NCI-H2196 treated with DMSO at 0.1 percent for 48 hours (cell line): ENCODE measurements around the gene SUSD2.
A peak's percentile ranks its signal among the peaks of the same experiment; 100 is the strongest.
"Not testable (repeated sequence)": the region's sequence is repeated elsewhere in the genome, so short reads cannot be mapped to it uniquely, and the experiment has no call there.

Experiments
- DNase-seq: peaks from one replicate; lab custom pipeline; 2025; ENCODE audit not compliant: unreplicated experiment; lab: John Stamatoyannopoulos, UW

SUSD2 gene

DNA sequence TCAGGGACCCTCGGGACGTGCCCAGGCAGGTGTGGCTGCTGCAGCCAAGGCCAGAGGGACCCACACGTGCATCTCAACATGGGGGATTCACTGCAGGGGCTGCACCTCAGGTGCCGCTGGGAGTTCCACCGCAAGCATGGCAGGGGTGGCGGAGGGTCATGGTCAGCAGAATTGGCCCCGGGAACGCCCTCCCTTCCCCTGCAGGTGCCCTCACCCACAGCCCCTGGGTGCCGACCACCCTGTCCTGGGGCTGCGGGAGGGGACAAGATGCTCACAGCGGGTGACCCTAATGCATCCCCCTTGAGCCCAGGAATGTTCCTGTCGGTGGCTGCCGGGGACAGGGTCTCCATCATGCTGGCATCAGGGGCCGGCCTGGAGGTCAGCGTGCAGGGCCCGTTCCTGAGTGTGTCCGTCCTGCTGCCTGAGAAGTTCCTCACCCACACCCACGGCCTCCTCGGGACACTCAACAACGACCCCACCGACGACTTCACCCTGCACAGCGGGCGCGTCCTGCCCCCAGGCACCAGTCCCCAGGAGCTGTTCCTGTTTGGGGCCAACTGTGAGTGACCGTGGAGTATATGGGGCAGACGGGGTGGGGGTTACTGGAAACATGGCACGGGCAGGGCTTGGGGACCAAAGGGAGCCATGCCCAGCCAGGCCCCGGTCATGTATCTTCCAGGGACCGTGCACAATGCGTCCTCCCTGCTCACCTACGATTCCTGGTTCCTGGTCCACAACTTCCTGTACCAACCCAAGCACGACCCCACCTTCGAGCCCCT, 5.8 kb downstream of the SUSD2 start:
- no peak for DNase-seq

DNA sequence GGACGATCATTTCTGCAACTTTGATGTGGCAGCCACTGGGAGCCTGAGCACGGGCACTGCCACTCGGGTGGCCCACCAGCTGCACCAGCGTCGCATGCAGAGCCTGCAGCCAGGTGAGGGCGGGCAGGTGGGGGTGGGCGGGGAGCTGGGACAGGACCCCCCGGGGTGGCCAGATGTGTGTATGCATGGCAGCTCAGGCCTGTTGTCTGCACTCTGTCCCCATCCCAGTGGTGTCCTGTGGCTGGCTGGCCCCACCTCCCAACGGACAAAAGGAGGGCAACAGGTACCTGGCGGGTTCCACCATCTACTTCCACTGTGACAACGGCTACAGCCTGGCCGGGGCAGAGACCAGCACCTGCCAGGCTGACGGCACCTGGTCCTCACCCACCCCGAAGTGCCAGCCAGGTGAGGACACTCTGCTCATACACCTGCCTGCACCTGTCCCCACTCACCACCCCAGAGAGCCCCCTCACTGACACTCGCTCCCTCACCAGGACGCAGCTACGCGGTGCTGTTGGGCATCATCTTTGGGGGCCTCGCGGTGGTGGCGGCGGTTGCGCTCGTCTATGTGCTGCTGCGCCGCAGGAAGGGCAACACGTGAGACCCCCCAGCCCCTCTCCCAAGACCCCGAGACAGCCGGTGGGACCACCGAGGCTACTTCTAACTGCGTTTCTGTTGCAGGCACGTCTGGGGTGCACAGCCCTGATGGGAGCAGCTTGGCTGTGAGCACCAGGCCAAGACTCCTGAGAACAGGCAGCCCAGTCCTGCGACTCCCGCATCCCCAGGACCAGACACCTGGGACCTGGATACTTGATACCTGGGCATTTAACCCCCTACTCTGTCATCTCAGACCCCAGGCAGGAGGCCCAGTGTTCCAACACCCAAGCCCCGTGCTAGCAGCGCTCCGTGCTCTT, 6.7 kb downstream of the SUSD2 start:
- DNase-seq, result no peak

- DNase-seq, result no peak
These were observed 7.5 kb downstream of the SUSD2 start for GRCh38 chr22:24188705-24189248.

DNA sequence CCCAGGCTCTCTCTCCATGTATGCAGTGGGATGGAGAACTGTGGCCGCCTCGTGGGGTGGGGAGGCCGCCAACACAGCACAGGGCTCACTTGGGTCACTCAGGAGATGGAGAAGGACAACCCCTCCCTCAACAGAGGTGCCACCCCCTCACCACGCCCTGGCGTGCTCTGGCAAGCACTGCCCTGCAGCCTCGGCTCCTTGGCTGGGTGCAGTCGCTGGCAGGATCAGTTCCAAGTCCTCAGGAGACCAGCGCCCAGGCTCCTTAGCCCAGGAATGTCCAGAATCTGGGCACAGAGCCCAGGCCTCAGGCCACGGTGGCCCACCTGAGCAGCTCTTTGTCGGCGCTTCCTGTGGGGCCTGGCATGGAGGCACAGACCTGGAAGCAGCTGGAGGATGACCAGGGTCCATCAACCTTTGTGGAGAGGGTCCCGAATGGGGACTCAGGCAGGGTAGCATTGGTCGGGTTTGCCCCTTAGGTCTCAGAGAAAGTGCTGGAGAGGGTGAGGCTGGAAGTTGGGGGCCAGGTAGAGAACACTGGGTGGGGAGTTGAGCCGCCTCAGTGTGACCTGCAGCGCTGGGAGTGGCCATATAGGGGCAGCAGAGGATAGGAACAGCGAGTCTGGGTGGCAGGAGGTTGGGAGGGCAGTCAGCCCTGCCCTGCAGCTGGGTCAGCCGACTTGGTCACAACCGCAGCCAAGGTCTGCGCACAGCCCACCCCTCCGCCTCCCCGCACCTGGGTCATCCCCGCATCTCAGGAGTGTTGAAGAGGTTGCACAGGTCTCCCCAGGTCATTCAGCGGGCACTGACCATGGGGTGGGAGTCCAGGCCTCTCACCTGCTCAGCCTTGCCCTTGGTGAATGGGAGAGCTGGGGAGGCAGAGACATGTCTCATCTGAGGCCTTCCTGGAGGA, 8.2 kb downstream of the SUSD2 start:
- DNase-seq, result peak; percentile 13

- DNase-seq, result no peak
These were observed 8.9 kb downstream of the SUSD2 start for GRCh38 chr22:24190159-24190540.

GRCh38 chr22:24190596-24191208, 9.4 kb downstream of the SUSD2 start:
- DNase-seq, result no peak

DNA sequence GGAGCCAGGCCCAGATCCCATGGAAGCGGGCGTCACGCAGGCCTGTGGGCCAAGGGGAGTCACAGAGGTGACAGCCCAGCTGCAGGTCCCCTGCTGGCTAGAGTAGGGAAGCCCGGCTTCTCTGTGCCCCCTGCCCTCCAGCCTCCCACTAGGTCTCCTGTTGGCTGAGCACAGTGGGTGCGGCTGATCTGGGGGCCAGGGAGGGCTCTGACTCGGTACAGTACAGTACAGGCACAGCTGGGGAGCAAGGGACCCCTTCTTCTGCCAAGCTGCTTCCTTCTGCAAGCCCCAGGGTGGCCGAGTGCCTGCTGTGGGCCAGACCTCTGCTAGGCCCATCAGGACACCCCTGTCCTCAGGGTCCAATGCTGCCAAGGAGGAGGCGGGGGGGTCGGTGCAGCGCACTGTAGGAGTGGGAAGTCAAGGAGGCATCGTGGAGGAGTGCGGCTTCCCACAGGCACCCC, 10.1 kb downstream of the SUSD2 start:
- no peak for DNase-seq

GRCh38 chr22:24191893-24192292, 10.6 kb downstream of the SUSD2 start:
- DNase-seq, result no peak

GRCh38 chr22:24198682-24199052, 17.4 kb downstream of the SUSD2 start:
- DNase-seq, result no peak

- DNase-seq, result no peak
These were observed 19.4 kb downstream of the SUSD2 start for GRCh38 chr22:24200619-24201212.

DNA sequence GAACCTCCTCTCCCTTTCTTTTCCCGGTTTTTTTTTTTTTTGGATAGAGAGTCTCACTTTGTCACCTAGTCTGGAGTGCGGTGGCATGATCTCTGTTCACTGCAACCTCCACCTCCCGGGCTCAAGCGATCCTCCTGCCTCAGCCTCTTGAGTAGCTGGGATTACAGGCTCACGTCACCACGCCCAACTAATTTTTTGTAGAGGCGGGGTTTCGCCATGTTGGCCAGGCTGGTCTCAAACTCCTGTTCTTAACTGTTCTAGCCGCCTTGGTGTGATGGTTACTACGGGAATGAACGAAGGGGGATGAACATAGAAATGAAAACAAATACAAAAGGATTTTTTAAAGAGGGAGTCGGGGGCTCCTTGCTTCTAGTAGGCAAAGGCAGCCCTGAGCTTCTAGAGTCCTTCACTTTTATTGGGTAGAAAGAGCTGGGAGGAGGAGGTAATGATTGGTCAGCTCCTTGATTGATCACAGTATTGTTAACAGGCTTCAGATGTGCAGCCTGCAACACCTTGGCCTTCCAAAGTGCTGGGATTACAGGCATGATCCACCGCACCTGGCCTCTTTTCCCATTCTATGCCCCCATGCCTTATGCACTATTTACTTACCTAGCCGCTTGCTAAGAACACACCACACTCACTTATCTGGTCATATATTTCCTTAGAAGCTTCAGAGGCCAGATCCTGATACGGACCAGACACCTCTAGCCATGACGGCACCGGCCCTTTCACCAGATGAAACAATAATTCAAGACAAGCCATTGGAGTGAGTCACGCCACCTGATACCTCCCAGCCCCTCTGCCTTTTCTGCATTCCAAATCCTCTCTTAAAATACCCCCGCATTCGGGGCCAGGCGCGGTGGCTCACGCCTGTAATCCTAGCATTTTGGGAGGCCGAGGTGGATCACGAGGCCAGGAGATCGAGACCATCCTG, 20.7 kb downstream of the SUSD2 start:
- no peak for DNase-seq

- DNase-seq, result not testable (repeated sequence)
These were observed 22.6 kb downstream of the SUSD2 start for GRCh38 chr22:24203856-24204255.

DNA sequence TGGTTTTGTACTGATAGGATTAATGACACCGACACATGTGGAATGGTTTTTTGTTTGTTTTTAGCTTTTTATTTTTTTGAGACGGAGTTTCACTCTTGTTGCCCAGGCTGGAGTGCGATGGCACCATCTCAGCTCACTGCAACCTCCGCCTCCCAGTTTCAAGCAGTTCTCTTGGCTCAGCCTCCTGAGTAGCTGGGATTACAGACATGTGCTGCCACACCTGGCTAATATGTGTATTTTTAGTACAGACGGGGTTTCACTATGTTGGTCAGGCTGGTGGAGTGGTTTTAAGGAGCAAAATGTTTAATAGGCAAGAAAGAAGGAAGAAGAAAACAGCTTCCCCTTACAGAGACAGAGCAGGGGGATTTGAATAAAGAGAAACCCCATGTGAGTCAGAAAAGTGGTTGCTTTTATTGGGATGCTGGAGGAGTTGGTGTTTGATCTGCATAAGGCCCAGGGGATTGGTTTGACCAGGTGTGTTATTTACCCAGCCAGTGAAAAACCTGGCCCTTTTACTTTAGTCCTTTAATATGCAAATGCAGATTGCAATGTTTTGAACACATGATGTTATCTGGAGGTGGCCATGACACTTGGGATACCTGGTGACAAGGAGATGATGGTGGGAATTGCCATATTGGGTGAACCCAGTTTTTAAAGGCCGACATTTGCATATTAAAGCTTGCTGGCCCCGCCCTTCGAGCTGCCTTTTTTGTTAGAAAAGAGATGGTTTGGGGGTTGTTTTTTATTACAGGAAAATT, 24.3 kb downstream of the SUSD2 start:
- DNase-seq, result no peak

DNA sequence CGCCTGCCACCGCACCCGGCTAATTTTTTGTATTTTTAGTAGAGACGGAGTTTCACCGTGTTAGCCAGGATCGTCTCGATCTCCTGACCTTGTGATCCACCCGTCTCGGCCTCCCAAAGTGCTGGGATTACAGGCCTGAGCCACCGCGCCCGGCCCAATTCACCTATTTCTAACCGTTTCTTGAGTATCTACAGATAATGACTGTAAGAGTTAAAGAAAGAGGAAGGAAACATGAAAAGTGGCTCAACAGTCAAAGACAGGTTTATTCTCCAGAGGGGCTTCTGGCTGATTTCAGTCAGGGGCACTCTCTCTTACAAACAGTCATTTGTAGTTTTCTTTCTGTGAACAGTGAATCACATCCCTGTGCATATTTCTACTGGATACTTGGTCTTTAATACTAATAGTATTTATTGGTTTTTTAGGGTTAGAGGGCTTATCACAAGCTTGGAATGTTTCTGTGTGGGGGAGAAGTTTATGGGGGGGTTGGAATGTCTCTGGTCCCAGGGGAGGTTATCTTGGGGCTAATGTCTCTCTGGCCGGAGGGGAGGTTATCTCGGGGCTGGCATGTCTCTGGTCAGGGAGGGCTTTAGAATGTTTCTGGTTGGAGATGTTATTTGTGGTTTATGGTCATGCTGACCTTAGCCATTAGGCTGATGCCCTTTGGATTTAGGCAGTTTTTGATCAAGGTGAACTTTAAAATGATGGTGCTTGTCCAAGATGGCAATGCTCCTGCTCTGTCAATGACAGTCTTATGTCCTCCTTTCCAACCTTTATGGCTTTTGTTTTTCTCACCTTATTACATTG, 25.4 kb downstream of the SUSD2 start:
- DNase-seq, result not testable (repeated sequence)

DNA sequence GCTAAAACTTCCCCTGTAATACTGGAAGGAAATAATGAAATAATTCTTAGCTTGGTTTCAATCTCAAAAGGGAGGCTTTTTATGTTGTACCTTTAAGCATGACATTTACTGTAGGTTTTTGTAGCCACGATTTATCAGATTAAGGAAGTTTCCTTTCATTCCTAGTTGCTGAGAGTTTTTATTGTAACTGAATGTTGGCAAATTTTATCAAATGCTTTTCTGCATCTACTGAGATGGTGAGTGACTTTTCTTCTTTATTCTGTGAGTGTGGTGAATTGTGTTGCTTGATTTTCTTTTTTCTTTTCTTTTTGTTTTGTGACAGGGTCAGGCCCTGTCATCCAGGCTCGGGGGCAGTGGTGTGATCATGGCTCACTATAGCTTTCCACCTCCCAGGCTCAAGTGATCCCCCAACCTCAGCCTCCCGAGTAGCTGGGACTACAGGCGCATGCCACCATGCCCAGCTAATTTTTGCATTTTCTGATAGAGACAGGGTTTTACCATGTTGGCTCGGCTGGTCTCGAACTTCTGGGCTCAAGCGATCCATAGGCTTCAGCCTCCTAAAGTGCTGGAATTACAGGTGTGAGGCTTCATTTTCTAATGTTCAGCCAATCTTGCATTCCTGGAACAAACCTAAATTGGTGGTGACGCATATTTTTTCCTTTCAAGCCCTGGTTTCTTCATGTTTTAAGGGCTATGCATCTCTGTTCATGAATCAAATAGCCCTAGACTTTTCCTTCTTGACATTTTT, 26.2 kb downstream of the SUSD2 start:
- no peak for DNase-seq

GRCh38 chr22:24208012-24208749, 26.9 kb downstream of the SUSD2 start:
- no peak for DNase-seq
